HG03108 (cell line): ENCODE measurements around the gene TMEM45A.
"Not testable (repeated sequence)": the region's sequence is repeated elsewhere in the genome, so short reads cannot be mapped to it uniquely, and the experiment has no call there.

Source experiments
- ATAC-seq: cut with Tn5 transposase; IDR thresholded peaks from one replicate; pipeline ENCODE4 v1.9.1; 2021; ENCODE audit warnings: moderate library complexity; ENCODE audit not compliant: unreplicated experiment

Gene TMEM45A

GRCh38 chr3:100531093-100531492 lies 38.7 kb downstream of the TMEM45A start:
- ATAC-seq: no peak

DNA sequence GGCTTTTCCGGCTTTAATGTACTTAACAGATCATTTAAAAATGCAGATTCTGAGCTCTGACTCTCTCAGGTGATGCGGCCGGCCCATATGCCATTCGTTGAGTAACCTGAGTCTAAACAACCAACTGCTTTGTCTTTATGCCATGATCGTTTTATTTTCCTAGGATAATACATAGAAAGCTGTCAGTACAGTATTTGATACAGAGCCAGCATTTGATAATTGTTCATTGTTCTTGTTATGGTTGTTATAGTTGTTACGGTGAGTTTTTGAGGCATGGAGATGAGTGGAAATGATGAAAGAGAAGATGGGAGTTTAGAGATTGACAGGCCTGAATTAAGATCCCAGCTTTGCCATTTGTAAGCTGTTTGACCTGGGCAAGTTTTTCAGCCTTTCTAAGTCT lies 40.0 kb downstream of the TMEM45A start:
- no peak for ATAC-seq

DNA sequence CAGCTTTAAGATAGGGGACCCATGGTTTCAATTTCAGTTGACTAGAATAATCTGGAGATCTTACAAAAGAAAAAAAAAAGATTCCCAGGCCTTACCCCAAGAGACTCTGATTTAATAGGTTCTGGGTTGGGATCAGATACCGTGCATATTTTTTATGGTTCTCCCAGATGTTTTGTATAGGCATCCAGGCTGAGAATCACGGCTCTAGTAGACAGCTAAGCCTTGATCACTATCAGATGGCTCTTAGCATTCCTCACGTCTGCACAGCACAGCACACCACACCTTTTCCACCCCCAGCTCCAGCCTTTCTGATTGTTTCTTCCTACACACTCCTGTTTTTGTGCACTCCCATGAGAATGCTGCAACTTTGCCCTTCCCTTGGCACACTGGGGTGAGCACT lies 40.8 kb downstream of the TMEM45A start:
- ATAC-seq: no peak

DNA sequence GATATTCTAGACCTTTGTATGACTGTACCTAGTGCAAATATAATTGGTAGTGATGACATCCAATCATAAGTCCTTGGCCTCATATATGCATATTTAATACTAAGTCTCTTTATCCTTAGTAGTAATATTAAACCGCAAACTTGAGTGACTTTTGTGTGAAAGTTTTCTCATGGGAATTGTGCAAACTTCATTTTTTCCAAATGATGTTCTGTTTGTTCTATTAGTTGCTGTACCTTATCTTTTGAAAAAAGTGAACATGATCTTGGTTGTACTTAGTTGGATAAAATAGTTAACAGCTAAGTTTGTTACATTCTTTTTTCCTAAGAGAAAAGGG lies 43.2 kb downstream of the TMEM45A start:
- no peak for ATAC-seq

- ATAC-seq: no peak
Measured at GRCh38 chr3:100536093-100536492, 43.7 kb downstream of the TMEM45A start.

- no peak for ATAC-seq
Measured at GRCh38 chr3:100537646-100538338, 45.4 kb downstream of the TMEM45A start.

- no peak for ATAC-seq
Measured at GRCh38 chr3:100538339-100538706, 45.9 kb downstream of the TMEM45A start.

DNA sequence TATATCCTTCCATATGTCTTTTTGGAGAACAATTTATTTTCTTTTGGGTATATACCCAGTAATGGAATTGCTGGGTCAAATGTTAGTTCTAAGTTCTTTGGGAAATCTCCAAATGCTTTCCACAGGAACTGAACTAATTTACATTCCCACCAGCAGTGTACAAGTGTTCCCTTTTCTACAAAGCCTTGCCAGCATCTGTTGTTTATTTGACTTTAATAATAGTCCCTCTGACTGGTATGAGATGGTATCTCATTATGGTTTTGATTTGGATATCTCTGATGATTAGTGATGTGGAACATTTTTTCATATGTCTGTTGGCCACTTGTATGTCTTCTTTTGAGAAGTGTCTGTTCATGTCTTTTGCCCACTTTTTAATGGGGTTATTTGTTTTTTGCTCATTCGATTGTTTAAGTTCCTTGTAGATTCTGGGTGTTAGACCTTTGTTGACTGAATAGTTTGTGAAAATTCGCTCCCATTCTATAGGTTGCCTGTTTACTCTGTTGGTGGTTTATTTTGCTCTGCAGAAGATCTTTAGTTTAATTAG lies 48.4 kb downstream of the TMEM45A start:
- no peak for ATAC-seq

DNA sequence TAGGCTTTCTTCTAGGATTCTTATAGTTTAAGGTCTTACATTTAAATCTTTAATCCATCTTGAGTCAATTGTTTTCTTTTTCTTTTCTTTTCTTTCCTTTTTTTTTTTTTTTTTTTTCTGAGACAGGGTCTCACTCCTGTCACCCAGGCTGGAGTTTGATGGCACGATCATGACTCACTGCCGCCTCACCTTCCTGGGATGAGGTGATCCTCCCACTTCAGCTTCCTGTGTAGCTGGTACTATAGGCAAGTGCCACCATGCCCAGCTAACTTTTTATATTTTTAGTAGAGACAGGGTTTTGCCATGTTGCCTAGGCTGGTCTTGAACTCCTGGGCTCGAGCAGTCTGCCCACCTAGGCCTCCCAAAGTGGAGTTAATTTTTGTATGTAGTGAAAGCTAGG lies 49.0 kb downstream of the TMEM45A start:
- not testable (repeated sequence) for ATAC-seq

GRCh38 chr3:100545371-100545770 lies 53.0 kb downstream of the TMEM45A start:
- ATAC-seq: no peak

- ATAC-seq: no peak
Measured at GRCh38 chr3:100546020-100546744, 53.8 kb downstream of the TMEM45A start.

GRCh38 chr3:100548053-100548452 lies 55.6 kb downstream of the TMEM45A start:
- ATAC-seq: no peak

GRCh38 chr3:100553618-100554372 lies 61.4 kb downstream of the TMEM45A start:
- no peak for ATAC-seq

DNA sequence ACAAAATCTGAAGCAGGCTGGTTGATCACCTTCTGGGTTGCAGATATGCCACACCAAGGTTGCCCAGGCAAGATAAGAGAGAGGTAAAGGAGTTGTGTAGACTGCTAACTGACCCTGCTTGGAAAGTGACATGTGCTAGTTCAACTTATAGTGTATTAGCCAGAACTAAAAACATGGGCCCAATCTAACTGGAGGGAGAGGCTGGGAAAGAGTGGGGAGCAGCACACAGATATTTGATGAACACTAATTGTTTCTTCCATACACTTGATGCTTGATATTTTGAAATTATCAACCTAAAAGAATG lies 61.9 kb downstream of the TMEM45A start:
- no peak for ATAC-seq

GRCh38 chr3:100556673-100557310 lies 64.4 kb downstream of the TMEM45A start:
- no peak for ATAC-seq

DNA sequence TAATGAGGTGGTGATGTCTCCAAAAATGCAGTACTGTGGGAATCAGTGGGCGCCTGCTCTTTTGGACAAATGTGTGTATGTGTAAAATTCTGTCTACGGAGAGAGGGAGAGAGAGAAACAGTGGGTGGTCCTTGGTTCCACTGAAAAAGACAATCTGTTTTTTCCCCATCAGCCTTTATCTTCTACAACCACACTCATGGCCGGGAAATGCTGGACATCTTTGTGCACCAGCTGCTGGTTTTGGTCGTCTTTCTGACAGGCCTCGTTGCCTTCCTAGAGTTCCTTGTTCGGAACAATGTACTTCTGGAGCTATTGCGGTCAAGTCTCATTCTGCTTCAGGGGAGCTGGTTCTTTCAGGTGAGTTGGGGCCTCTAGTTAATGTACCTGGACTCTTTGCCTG lies 65.8 kb downstream of the TMEM45A start:
- no peak for ATAC-seq

DNA sequence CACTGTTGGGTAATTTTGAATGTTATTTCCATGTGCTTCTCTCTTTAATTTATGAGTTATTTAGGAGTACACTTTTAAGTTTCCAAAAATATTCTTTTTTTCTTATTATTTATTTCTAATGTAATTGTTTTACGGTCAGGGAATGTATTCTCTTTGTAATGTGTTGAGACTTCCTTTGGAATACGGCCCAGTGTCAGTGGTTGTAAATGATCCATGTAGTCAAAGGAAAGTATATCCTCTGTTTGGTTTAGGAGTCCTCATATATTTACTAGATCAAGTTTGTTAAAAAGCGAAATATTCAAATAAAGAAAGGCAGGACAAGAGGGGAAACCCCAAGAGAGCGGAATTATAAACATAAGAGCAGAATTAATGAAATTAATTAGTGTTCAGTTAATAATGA lies 68.0 kb downstream of the TMEM45A start:
- no peak for ATAC-seq

DNA sequence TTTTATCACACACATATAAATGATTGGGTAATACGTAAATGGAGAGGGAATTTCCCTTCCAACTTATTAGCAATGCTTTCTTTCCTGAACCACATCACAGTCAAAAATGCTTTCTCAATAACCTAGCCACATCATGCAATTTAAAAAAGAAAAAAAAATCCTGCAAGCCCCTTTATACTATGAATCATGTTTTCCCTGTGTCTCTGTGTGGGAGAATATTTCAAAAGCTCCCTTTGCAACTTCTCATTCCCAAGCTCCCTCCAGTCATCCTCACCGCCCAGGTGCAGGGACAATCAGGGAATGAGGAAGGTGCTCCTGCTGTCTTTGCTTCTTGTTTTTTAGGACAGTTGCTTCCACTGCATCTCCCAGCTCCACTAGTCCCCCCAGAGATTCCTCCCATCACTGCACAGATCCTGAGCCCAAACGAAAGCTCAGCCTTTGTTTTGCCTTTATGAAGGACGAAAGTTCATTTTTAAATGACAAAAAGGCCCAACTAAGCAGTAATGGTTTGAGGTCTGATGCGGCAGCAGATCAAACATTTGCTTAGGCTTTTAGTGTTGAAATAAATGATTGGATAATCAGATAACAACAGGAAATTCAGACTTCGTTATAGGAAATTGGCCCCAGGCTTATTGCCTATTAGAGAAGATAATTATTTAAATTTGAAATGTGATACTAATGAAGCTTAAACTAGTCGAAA lies 69.2 kb downstream of the TMEM45A start:
- ATAC-seq: no peak

DNA sequence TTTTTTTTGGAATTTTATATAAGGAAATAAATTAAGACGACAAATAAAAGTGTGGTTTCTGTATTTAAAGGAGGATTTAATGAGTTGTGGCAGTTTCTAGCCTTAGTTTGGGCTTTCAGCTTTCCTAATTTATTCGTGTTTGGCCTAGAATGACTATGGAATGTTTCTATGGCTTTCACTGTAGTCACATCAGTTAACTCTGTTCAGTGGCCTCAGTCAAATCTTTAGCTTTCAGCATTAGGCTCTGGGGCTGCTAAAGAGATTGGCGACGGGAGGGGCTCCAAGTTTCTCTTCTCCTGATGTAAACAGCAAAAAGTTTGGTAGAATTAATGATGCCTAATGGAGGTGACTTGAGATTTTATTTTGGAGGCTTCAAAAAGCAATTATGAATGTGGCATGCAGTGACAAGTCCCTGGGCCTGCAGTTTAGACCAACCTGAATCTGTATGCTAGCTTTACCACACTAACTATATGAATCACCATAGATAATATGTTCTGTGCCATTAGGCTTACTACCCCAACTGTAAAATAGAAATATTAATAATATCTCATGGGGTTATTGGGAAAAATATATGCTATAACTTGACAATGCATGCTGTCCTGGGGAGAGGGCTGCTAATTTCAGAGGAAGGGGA lies 69.9 kb downstream of the TMEM45A start:
- ATAC-seq: no peak

DNA sequence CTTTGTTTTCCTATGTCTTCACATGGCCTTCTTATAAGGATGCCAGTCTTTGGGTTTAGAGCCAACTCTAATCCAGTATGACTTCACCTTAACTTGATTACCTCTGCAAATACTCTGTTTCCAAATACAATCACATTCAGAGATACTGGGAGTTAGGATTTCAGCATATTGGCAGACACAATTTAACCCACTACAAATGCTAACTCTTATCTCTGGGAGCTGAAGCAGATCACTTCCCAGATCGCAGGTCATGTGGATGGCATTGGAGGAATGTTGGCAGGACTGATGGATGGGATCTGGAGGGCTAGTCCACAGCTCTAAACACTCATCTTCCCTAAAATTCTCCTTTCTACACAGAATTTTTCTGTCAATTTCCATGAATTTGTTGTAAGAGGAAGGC lies 70.8 kb downstream of the TMEM45A start:
- ATAC-seq: no peak
